Cardiac muscle cell (in vitro differentiated cells and primary cell): ENCODE measurements around the gene CELF2. TPM values are rescaled to one million over a fixed set of nuclear protein-coding genes. Genes with fewer than 3 reads are reported as not detected.

Experiments
- DNase-seq, 2 donors: peaks; one replicate each; pipeline versions ENCODE4 v3.0.0 to v3.0.0-alpha.2; 2010 to 2017; ENCODE audit warnings: low read depth in 1 of 2, low spot score in 1 of 2
- H3K27ac ChIP-seq: fragments of 200-600 bp; sonication (generic); 2 replicates; pipeline ENCODE4 v1.5.1; 2016
- H3K27me3 ChIP-seq: fragments of 200-600 bp; sonication (generic); 2 replicates; pipeline ENCODE4 v1.6.0; 2016; ENCODE audit warnings: control low read depth
- H3K36me3 ChIP-seq: fragments of 200-600 bp; sonication (generic); 2 replicates; pipeline ENCODE4 v1.5.1; 2016; ENCODE audit warnings: control low read depth
- H3K4me1 ChIP-seq: fragments of 200-600 bp; sonication (generic); 2 replicates; pipeline ENCODE4 v1.8.1; 2017; ENCODE audit warnings: low read depth, mild to moderate bottlenecking, mixed run types
- H3K4me3 ChIP-seq: fragments of 200-600 bp; sonication (generic); 2 replicates; pipeline ENCODE4 v1.5.1; 2016; ENCODE audit warnings: mild to moderate bottlenecking
- H3K9me3 ChIP-seq: fragments of 200-600 bp; sonication (generic); 2 replicates; pipeline ENCODE4 v1.5.1; 2017; ENCODE audit warnings: low read depth, mild to moderate bottlenecking, control low read depth
- polyA plus RNA-seq: library from polyadenylated mRNA; unstranded; fragments of >200 nt; fragmentation: Nextera tagmentation; extraction: Ambion mirVana; gene quantifications from 2 replicates; pipeline ENCODE4 v1.2.1, GENCODE V29; 2016
- total RNA-seq: library from RNA; depleted of rRNA; stranded (reverse); fragments of >200 nt; gene quantifications from 2 replicates; pipeline ENCODE4 v1.2.3, GENCODE V29; 2016
- TF ChIP-seq, protein P1 (sequence below): IDR thresholded peaks from 2 replicates; pipeline ENCODE4 v1.5.1; 2012; ENCODE audit warnings: low read depth, mild to moderate bottlenecking, low read length

Gene CELF2
- total and polyA plus RNA-seq, 2 experiments from 2014 or later: 66.9 to 82.7 TPM

DNA sequence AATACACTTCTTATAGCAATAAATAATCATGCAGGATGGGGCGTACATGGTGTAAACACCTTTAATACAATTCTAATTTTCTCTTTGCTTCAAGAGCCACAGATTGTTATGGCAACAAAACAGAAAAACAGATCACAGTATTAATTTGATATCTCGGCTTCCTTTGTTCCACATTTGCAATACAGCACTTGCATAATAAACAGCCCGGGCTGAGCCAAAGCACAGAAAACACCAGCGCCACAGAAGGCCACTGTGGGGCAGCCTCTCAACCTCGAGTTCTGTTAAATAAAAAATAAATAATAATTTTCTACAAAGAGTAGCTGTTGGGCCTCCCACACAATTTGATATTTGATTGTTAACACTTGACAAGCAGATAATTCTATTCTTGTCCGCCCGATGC lies 337.9 kb downstream of the CELF2 start:
- no peaks in the 10 kb centered on the region for H3K27me3 ChIP-seq
- no peaks in the 10 kb centered on the region for H3K9me3 ChIP-seq
- peak overlapping the region; percentile 72 for H3K27ac ChIP-seq
- peaks cover 16% of the 10 kb centered on the region for H3K4me1 ChIP-seq
- H3K4me3 ChIP-seq: no peak overlapping the region
- TF ChIP-seq, protein P1, sequence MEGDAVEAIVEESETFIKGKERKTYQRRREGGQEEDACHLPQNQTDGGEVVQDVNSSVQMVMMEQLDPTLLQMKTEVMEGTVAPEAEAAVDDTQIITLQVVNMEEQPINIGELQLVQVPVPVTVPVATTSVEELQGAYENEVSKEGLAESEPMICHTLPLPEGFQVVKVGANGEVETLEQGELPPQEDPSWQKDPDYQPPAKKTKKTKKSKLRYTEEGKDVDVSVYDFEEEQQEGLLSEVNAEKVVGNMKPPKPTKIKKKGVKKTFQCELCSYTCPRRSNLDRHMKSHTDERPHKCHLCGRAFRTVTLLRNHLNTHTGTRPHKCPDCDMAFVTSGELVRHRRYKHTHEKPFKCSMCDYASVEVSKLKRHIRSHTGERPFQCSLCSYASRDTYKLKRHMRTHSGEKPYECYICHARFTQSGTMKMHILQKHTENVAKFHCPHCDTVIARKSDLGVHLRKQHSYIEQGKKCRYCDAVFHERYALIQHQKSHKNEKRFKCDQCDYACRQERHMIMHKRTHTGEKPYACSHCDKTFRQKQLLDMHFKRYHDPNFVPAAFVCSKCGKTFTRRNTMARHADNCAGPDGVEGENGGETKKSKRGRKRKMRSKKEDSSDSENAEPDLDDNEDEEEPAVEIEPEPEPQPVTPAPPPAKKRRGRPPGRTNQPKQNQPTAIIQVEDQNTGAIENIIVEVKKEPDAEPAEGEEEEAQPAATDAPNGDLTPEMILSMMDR: no peak
- H3K36me3 ChIP-seq: no peaks in the 10 kb centered on the region
- DNase-seq: no peak

DNA sequence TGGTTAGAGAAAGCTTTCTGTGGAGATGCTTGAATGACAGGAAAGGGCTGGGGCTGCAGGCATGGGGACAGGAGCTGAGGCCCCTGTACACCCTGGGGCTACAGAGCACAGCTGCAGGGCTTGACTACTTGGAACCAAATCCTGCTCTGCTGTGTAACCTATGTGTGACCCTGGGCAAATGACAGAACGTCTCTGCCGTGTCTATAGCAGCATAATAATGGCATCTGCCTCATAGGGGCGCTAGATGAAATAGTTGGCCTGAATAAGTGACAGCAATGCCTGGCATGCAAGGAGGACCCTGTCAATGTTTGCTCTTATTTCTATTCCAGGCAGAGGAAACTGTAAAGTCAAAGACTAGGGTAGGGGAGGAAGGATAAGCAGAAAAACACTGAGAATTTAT lies 339.8 kb downstream of the CELF2 start:
- Histone ChIP-seq H3K9me3 (no peaks in the 10 kb centered on the region), H3K27ac (no peak overlapping the region), H3K27me3 (no peaks in the 10 kb centered on the region), H3K4me3 (no peak overlapping the region), H3K4me1 (peaks cover 16% of the 10 kb centered on the region), H3K36me3 (no peaks in the 10 kb centered on the region)
- TF ChIP-seq, protein P1: no peak
- DNase-seq: no peak

DNA sequence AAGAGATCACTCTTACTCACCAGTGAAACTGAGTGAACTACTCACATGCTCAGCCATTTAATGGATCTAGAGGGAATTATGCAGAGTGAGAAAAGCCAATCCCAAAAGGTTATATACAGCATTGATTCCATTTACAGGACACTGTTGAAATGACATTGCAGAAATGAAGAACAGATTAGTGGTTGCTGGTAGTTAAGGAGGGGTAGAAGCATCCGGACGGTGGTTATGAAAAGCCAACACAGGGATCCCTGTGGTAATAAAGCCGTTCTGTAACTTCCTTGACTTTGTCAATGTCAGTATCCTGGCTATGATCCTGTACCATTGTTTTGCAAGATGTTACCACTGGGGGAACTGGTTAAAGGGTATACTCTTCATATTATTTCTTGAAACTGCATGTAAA lies 340.3 kb downstream of the CELF2 start:
- no peak overlapping the region for H3K27ac ChIP-seq
- no peak overlapping the region for H3K4me3 ChIP-seq
- DNase-seq: no peak

DNA sequence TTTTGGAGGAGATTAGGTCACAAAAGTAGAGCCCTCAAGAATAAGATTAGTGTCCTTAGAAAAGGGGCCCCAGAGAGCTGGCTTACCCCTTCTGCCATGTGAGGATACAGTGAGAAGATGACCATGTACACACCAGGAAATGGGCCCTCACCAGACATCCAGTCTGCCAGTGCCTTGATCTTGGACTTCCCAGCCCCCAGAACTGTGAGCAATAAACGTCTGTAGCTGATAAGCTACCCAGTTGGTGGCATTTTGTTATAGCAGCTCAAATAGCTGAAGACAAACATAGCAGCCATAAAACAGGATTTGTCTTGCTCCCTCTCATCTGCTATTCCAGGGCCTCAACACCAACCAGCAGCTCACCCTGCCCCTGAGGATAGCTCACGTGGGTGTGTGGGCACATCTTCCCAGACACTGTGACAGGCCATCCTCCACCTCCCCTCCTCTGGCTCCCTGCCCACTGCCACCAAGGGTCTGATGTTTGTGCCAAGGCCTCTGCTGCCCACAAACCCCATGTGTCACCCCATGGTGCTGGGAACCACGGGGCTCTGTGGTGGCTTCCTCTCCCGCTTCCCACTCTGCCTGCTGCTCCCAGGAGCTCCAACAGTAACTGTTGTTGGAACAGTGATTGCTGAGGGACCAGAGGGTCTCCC lies 341.4 kb downstream of the CELF2 start:
- Histone ChIP-seq H3K27ac (no peak overlapping the region), H3K36me3 (no peaks in the 10 kb centered on the region), H3K9me3 (no peaks in the 10 kb centered on the region), H3K4me1 (peaks cover 16% of the 10 kb centered on the region), H3K4me3 (no peak overlapping the region), H3K27me3 (no peaks in the 10 kb centered on the region)
- TF ChIP-seq, protein P1: no peak
- no peak for DNase-seq

More for the DNA sequence above, 340.3 kb downstream of the CELF2 start:
- TF ChIP-seq, protein P1: no peak
- Histone ChIP-seq H3K36me3 (no peaks in the 10 kb centered on the region), H3K27me3 (no peaks in the 10 kb centered on the region), H3K4me1 (peaks cover 16% of the 10 kb centered on the region), H3K9me3 (no peaks in the 10 kb centered on the region)

DNA sequence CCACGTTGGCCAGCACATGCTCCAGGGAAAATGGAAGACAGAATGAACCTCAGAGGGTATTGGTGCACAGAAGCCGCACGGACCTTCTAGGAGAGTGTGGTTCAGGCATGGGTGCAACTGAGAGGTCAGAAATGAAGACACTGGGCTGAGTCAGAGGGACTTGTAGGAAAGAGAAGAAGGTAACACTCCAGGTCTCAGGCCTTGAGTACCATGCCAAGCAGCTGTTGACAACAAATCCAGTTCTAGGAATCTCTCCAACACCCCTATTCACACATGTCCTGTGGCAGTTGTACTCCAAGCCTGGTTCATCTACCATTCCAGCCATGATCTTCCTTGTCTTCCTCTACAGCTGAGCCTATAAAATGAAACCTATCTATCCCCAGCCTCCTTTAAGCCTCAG lies 342.2 kb downstream of the CELF2 start:
- Histone ChIP-seq H3K27ac (no peak overlapping the region), H3K4me3 (no peak overlapping the region), H3K27me3 (no peaks in the 10 kb centered on the region), H3K4me1 (peaks cover 13% of the 10 kb centered on the region), H3K36me3 (no peaks in the 10 kb centered on the region), H3K9me3 (no peaks in the 10 kb centered on the region)
- DNase-seq: no peak
- TF ChIP-seq, protein P1: no peak
